PFSK-1 (cell line): ENCODE results near the gene DPP6.

Experiments used
- FOXP2 ChIP-seq: optimal IDR thresholded peaks from 2 replicates; pipeline ENCODE3; 2011; ENCODE audit warnings: borderline replicate concordance, control low read depth, inconsistent platforms; ENCODE audit not compliant: insufficient read depth; ENCODE audit errors: extremely low read length, extremely low read depth
- POLR2AphosphoS5 ChIP-seq: IDR thresholded peaks from 2 replicates; pipeline ENCODE4 v1.6.1; 2012; ENCODE audit warnings: low read depth, mild to moderate bottlenecking, control low read depth, low read length, moderate library complexity
- REST ChIP-seq, 2 experiments: IDR thresholded peaks; 2 replicates each; pipeline versions ENCODE4 v1.6.1 to v1.8.0; 2011 to 2012; ENCODE audit warnings: low read depth in 2 of 2, low read length in 2 of 2, control low read depth in 1 of 2, inconsistent platforms in 1 of 2, mild to moderate bottlenecking in 1 of 2, moderate library complexity in 1 of 2; ENCODE audit not compliant: insufficient read depth in 1 of 2
- SIN3A ChIP-seq: IDR thresholded peaks from 2 replicates; pipeline ENCODE4 v1.6.1; 2012; ENCODE audit warnings: mild to moderate bottlenecking, low read length, moderate library complexity, borderline replicate concordance; ENCODE audit not compliant: insufficient read depth
- TAF1 ChIP-seq: IDR thresholded peaks from 2 replicates; pipeline ENCODE4 v1.6.1; 2012; ENCODE audit warnings: low read length, control low read depth, borderline replicate concordance; ENCODE audit not compliant: insufficient read depth

Gene DPP6

GRCh38 chr7:154171422-154171821 is 119.2 kb downstream of the DPP6 start:
- TF ChIP-seq FOXP2 (no peak), SIN3A (no peak), POLR2AphosphoS5 (no peak), TAF1 (no peak)

DNA sequence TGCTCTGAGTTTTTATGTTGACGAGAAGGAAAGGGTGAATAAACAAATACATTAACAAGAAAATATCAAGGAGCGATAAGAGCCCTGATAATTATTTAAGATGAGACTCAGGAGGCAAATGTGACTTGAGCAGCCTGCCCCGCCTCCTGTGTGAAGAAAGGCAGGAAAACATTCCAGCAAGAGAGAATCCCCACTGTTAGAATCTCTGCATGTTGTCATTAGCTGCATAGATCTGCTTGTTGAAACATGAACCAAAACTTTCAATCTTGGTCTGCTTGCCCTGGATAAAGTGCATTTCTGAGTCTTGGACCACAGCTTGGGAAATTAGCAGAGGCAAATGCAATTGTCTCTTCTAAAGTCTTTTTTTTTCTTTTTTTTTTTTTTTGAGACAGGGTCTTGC is 120.0 kb downstream of the DPP6 start:
- no peak for TF ChIP-seq SIN3A
- no peak for TF ChIP-seq REST (IDR thresholded peaks at IDR 0.05; ENCODE audit: insufficient read depth in 1 of 2, low read depth in 2 of 2, low read length in 2 of 2)
- TF ChIP-seq POLR2AphosphoS5 = no peak
- no peak for TF ChIP-seq TAF1
- no peak for TF ChIP-seq FOXP2

DNA sequence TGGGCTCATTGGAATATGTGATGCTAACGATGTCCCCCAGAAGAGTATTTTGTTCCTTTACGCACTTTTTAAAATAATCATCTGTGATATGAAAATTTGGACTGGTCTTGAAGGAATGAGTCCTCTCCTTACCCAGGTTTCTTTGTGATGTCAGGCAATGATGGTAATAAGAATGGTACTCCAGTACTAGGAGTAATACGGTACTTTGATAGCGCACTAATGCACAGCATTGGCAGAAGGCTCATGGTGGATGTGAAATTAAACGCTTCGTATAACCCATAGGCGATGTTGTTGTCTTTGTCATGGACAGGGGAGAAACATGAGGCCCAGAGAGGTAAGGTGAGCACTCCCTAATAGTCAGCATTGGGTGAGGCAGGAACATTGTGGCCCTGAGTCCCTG is 125.4 kb downstream of the DPP6 start:
- TF ChIP-seq POLR2AphosphoS5 = no peak
- TF ChIP-seq REST (IDR thresholded peaks at IDR 0.05; ENCODE audit: insufficient read depth in 1 of 2, low read depth in 2 of 2, low read length in 2 of 2) = no peak
- no peak for TF ChIP-seq SIN3A
- no peak for TF ChIP-seq FOXP2
- no peak for TF ChIP-seq TAF1

DNA sequence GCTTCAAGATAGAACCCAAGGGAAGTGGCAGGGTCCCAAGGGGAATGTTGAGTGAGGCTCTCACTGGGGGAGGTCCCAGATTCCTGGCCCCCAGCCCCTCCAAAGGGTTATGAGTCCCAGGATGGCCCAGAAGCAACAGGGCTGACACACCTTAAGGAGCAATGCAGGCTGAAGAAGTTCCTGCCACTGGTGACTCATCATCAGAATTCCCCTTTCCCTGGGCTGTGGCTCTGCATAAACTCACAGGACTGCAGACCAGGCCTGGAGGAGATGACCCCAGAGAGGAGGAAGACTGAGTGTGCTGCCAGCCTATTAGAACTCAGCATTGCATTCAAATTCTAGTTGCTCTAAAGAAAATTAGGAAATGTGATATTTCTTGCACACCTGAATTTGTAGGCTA is 126.7 kb downstream of the DPP6 start:
- TF ChIP-seq TAF1 (no peak), REST (IDR thresholded peaks at IDR 0.05; ENCODE audit: insufficient read depth in 1 of 2, low read depth in 2 of 2, low read length in 2 of 2) (no peak), POLR2AphosphoS5 (no peak), FOXP2 (no peak), SIN3A (no peak)

GRCh38 chr7:154183482-154183881 is 131.3 kb downstream of the DPP6 start:
- TF ChIP-seq TAF1 (no peak), SIN3A (no peak), FOXP2 (no peak), REST (IDR thresholded peaks at IDR 0.05; ENCODE audit: insufficient read depth in 1 of 2, low read depth in 2 of 2, low read length in 2 of 2) (no peak), POLR2AphosphoS5 (no peak)
